Activated CD4-positive, alpha-beta T cell treated with anti-CD3 and anti-CD28 coated beads, Interleukin-2, Interleukin-4, amounts not matched to agents 100 ng/mL and 50 ng/mL, durations not matched to agents 16 hours and 8 hours (primary cell): ENCODE results near the gene WDR88.
A peak's percentile ranks its signal among the peaks of the same experiment; 100 is the strongest.
"Not testable (repeated sequence)": the region's sequence is repeated elsewhere in the genome, so short reads cannot be mapped to it uniquely, and the experiment has no call there.

ENCODE experiments used
- DNase-seq: peaks from one replicate; pipeline ENCODE4 v3.0.0-alpha.2; 2020; ENCODE audit warnings: low spot score

Gene WDR88

GRCh38 chr19:33132021-33132420 is at the start of gene WDR88:
WDR88 (plus strand) TSS chr19:33132114; CDS start chr19:33132170, 56 bp downstream.
- DNase-seq: no peak

GRCh38 chr19:33085570-33086128 is 46.3 kb upstream of the WDR88 start:
- no peak for DNase-seq

- no peak for DNase-seq
Observed at GRCh38 chr19:33086955-33087354, 45.0 kb upstream of the WDR88 start.

GRCh38 chr19:33089010-33089409 is 42.9 kb upstream of the WDR88 start:
- no peak for DNase-seq

- no peak for DNase-seq
Observed at GRCh38 chr19:33090179-33090578, 41.7 kb upstream of the WDR88 start.

- no peak for DNase-seq
Observed at GRCh38 chr19:33093420-33094210, 38.3 kb upstream of the WDR88 start.

- DNase-seq: no peak
Observed at GRCh38 chr19:33094436-33095067, 37.4 kb upstream of the WDR88 start.

- no peak for DNase-seq
Observed at GRCh38 chr19:33096005-33096404, 35.9 kb upstream of the WDR88 start.

- DNase-seq: no peak
Observed at GRCh38 chr19:33098055-33098534, 33.8 kb upstream of the WDR88 start.

GRCh38 chr19:33100894-33101644 is 30.8 kb upstream of the WDR88 start:
- no peak for DNase-seq

GRCh38 chr19:33102893-33103292 is 29.0 kb upstream of the WDR88 start:
- DNase-seq: no peak

GRCh38 chr19:33108161-33108560 is 23.8 kb upstream of the WDR88 start:
- no peak for DNase-seq

GRCh38 chr19:33110137-33110910 is 21.6 kb upstream of the WDR88 start:
- no peak for DNase-seq

- no peak for DNase-seq
Observed at GRCh38 chr19:33111587-33111986, 20.3 kb upstream of the WDR88 start.

- no peak for DNase-seq
Observed at GRCh38 chr19:33114312-33114711, 17.6 kb upstream of the WDR88 start.

- DNase-seq: no peak
Observed at GRCh38 chr19:33117501-33117900, 14.4 kb upstream of the WDR88 start.

GRCh38 chr19:33118643-33119042 is 13.3 kb upstream of the WDR88 start:
- DNase-seq: no peak

GRCh38 chr19:33124207-33125098 is 7.5 kb upstream of the WDR88 start:
- no peak for DNase-seq

- DNase-seq: peak; percentile 59
Observed at GRCh38 chr19:33125929-33126388, 6.0 kb upstream of the WDR88 start.

GRCh38 chr19:33126712-33127111 is 5.2 kb upstream of the WDR88 start:
- not testable (repeated sequence) for DNase-seq
